HepG2 (cell line): ENCODE measurements around the gene VPS9D1. TPM values are rescaled to one million over a fixed set of nuclear protein-coding genes. Genes with fewer than 3 reads are reported as not detected.

Source experiments
- GATAD2A ChIP-seq: IDR thresholded peaks from 2 replicates; pipeline ENCODE4 v1.6.1; 2016
- HOMEZ ChIP-seq: IDR thresholded peaks from 2 replicates; pipeline ENCODE4 v1.6.1; 2016; ENCODE audit warnings: low read depth
- HOXA3 ChIP-seq: sonication (generic); formaldehyde crosslinking; IDR thresholded peaks from 2 replicates; pipeline ENCODE4 v1.5.0; 2020; ENCODE audit warnings: missing genetic modification reagents
- MXD1 ChIP-seq: sonication (generic); formaldehyde crosslinking; IDR thresholded peaks from 2 replicates; pipeline ENCODE4 v1.4.0; 2020; ENCODE audit warnings: mild to moderate bottlenecking, missing genetic modification reagents
- NFE2L1 ChIP-seq: sonication (generic); formaldehyde crosslinking; IDR thresholded peaks from 2 replicates; pipeline ENCODE4 v1.4.0; 2020; ENCODE audit warnings: missing genetic modification reagents, mild to moderate bottlenecking, borderline replicate concordance
- RFXAP ChIP-seq: sonication (generic); formaldehyde crosslinking; IDR thresholded peaks from 2 replicates; pipeline ENCODE4 v1.4.0; 2020; ENCODE audit warnings: missing genetic modification reagents, borderline replicate concordance
- SP2 ChIP-seq: sonication (generic); formaldehyde crosslinking; IDR thresholded peaks from 2 replicates; pipeline ENCODE4 v1.5.1; 2020; ENCODE audit warnings: mild to moderate bottlenecking, missing genetic modification reagents
- TOE1 ChIP-seq: sonication (generic); formaldehyde crosslinking; IDR thresholded peaks from 2 replicates; pipeline ENCODE4 v1.4.0; 2020; ENCODE audit warnings: mild to moderate bottlenecking, missing genetic modification reagents
- ZNF142 ChIP-seq: sonication (generic); formaldehyde crosslinking; IDR thresholded peaks from 2 replicates; pipeline ENCODE4 v1.4.0; 2020; ENCODE audit warnings: missing genetic modification reagents
- ZNF205 ChIP-seq: IDR thresholded peaks from 2 replicates; pipeline ENCODE4 v1.6.1; 2018; ENCODE audit warnings: missing biosample characterization, missing genetic modification reagents
- ZNF543 ChIP-seq: sonication (generic); formaldehyde crosslinking; IDR thresholded peaks from 2 replicates; pipeline ENCODE4 v1.4.0; 2020; ENCODE audit warnings: mild to moderate bottlenecking, missing genetic modification reagents
- ZNF691 ChIP-seq: sonication (generic); formaldehyde crosslinking; IDR thresholded peaks from 2 replicates; pipeline ENCODE4 v1.4.0; 2020; ENCODE audit warnings: missing genetic modification reagents, low read depth, mild to moderate bottlenecking, borderline replicate concordance
- polyA plus RNA-seq, 8 experiments: library from polyadenylated mRNA; depleted of rRNA in 3 of 8; stranded (reverse) in 7 of 8; unstranded in 1 of 8; fragments of >200 nt; fragmentation: Illumina TruSeq in 4 of 8; extraction: Trizol in 4 of 8; gene quantifications; 2 replicates each; pipeline versions ENCODE4 v1.2.1 to v1.2.3, GENCODE V29; 2011 to 2016; ENCODE audit warnings: low read depth in 4 of 8, missing spikeins in 1 of 8, mixed read lengths in 1 of 8; ENCODE audit not compliant: insufficient read depth in 1 of 8
- total RNA-seq, 5 experiments: library from RNA; depleted of rRNA; stranded (reverse); fragments of >200 nt; fragmentation: Illumina TruSeq; extraction: Trizol; gene quantifications; 2 replicates each; pipeline ENCODE4 v1.2.3, GENCODE V29; 2016; ENCODE audit warnings: low read depth in 1 of 5

The VPS9D1 gene
- total and polyA plus RNA-seq, 2 of the 13 experiments (the other 11 are each of a cell fraction or from before 2014, with no cell fraction given): 10.1 to 13.2 TPM

GRCh38 chr16:89700649-89701424 is 19.9 kb downstream of the VPS9D1 start (continued):
- 0 out of 2 replicates have a peak, but pooled peaks have one; percentile 51 for TF ChIP-seq ZNF142
- TF ChIP-seq GATAD2A: no peak
- TF ChIP-seq HOMEZ (CRISPR knock-in tag): no peak
- TF ChIP-seq ZNF691: peak; percentile 73; the same call in 1 of the 2 replicates
- TF ChIP-seq TOE1 (CRISPR knock-in tag): peak; percentile 29; the same call in 1 of the 2 replicates
- no peak for TF ChIP-seq RFXAP (CRISPR knock-in tag)
- peak; percentile 55; the same call in 1 of the 2 replicates for TF ChIP-seq HOXA3 (CRISPR knock-in tag)
- 0 out of 2 replicates have a peak, but pooled peaks have one; percentile 21 for TF ChIP-seq ZNF205 (CRISPR knock-in tag)
- no peak for TF ChIP-seq NFE2L1 (CRISPR knock-in tag)
- TF ChIP-seq ZNF543: no peak
- TF ChIP-seq SP2 (CRISPR knock-in tag): peak; percentile 15; the same call in 1 of the 2 replicates
- peak; percentile 53; the same call in 1 of the 2 replicates for TF ChIP-seq MXD1 (CRISPR knock-in tag)
